A549 (cell line): ENCODE results near the gene OXNAD1.

Experiments
- CEBPB ChIP-seq, 2 experiments: fragments of >200 bp in 1 of 2; sonication (Bioruptor Twin) in 1 of 2; formaldehyde crosslinking in 1 of 2; IDR thresholded peaks; 2 replicates each; pipeline ENCODE4 v1.6.1; 2012 to 2016
- CTCF ChIP-seq: fragments of >200 bp; sonication (Bioruptor Twin); formaldehyde crosslinking; IDR thresholded peaks from 3 replicates; pipeline ENCODE4 v1.5.1; 2016
- EP300 ChIP-seq, 2 experiments: fragments of >200 bp; sonication (Bioruptor Twin); formaldehyde crosslinking; IDR thresholded peaks; 2 replicates in 1 of 2; 3 replicates in 1 of 2; pipeline ENCODE4 v1.6.1; 2016 to 2017
- JUN ChIP-seq, 2 experiments: fragments of >200 bp; sonication (Bioruptor Twin); formaldehyde crosslinking; IDR thresholded peaks; 2 replicates in 1 of 2; 3 replicates in 1 of 2; pipeline ENCODE4 v1.6.1; 2016 to 2017
- KDM5A ChIP-seq: fragments of 200-600 bp; sonication (generic); IDR thresholded peaks from 2 replicates; pipeline ENCODE4 v1.6.1; 2016; ENCODE audit warnings: antibody characterized with exemption, mild to moderate bottlenecking
- MAZ ChIP-seq: fragments of 150-350 bp; IDR thresholded peaks from 2 replicates; pipeline ENCODE4 v1.6.1; 2014; ENCODE audit warnings: antibody characterized with exemption, low read depth, low read length, borderline replicate concordance
- MYC ChIP-seq: IDR thresholded peaks from 2 replicates; pipeline ENCODE4 v1.6.1; 2012; ENCODE audit warnings: mild to moderate bottlenecking, inconsistent platforms, low read length, improper control_type of control experiment, borderline replicate concordance
- POLR2A ChIP-seq: IDR thresholded peaks from 2 replicates; pipeline ENCODE4 v1.6.1; 2012; ENCODE audit warnings: mild to moderate bottlenecking, low read length
- RCOR1 ChIP-seq: fragments of 150-350 bp; IDR thresholded peaks from 2 replicates; pipeline ENCODE4 v1.6.1; 2014; ENCODE audit warnings: antibody characterized with exemption, low read length, low read depth
- USF2 ChIP-seq: fragments of 450-650 bp; IDR thresholded peaks from 2 replicates; pipeline ENCODE4 v1.6.1; 2014; ENCODE audit warnings: antibody characterized with exemption
- TF ChIP-seq, protein P1 (sequence below): IDR thresholded peaks from 2 replicates; pipeline ENCODE4 v1.6.1; 2012
- TF ChIP-seq, protein P2 (sequence below): IDR thresholded peaks from 2 replicates; pipeline ENCODE4 v1.6.1; 2012

GRCh38 chr3:16349986-16350596 is 85.1 kb downstream of the OXNAD1 start:
- TF ChIP-seq MYC (no peak), CTCF (no peak), USF2 (no peak), JUN (IDR thresholded peaks at IDR 0.05) (no peak), CEBPB (IDR thresholded peaks at IDR 0.05) (no peak), MAZ (no peak), EP300 (IDR thresholded peaks at IDR 0.05) (no peak), POLR2A (no peak), KDM5A (no peak), RCOR1 (no peak)
- TF ChIP-seq, protein P1, sequence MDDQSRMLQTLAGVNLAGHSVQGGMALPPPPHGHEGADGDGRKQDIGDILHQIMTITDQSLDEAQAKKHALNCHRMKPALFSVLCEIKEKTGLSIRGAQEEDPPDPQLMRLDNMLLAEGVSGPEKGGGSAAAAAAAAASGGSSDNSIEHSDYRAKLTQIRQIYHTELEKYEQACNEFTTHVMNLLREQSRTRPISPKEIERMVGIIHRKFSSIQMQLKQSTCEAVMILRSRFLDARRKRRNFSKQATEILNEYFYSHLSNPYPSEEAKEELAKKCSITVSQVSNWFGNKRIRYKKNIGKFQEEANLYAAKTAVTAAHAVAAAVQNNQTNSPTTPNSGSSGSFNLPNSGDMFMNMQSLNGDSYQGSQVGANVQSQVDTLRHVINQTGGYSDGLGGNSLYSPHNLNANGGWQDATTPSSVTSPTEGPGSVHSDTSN, result no peak
- TF ChIP-seq, protein P2, sequence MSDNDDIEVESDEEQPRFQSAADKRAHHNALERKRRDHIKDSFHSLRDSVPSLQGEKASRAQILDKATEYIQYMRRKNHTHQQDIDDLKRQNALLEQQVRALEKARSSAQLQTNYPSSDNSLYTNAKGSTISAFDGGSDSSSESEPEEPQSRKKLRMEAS, result no peak
